ENCODE measurements around the gene NEK7. TPM values are rescaled to one million over a fixed set of nuclear protein-coding genes. Genes with fewer than 3 reads are reported as not detected.

The NEK7 gene
- total and polyA plus RNA-seq, 9 of the 15 experiments (the other 6 are each of a cell fraction or from before 2014, with no cell fraction given), result 8.5 to 37.3 (median 27.7) TPM

DNA sequence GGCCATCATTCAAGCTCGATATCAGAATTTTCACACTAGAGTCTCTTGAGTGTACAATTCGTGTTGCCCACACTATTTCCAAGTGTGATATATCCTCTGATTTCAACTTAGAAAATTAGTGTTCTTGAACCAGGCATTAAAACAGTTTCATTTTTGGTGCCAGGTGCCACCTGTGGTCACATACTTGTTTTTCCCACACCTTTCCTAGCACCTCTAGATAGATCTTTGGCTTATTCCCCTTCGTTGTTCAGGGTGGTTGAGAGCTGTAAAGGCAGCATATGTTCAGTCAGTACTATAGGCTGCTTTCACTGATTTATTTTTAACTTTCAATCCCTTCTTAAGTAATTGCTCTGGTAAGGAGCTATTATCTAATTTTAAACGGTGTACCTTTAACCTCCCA, 131.1 kb downstream of the NEK7 start:
- WGBS (ENCODE audit: insufficient coverage, low coverage, missing lambda C conversion rate), result 67% methylated on average over 4 of the region's 4 CpGs
- Histone ChIP-seq H4K20me1 (replicated peaks; ENCODE audit: control insufficient read depth, insufficient read depth, low read length) (no peaks in the 10 kb centered on the region), H3K36me3 (ENCODE audit: control insufficient read depth, insufficient read depth, low read length) (no peaks in the 10 kb centered on the region), H3K4me3 (no peak overlapping the region), H3K27me3 (ENCODE audit: control insufficient read depth in 2 of 2, insufficient read depth in 2 of 2, low read length in 2 of 2) (no peaks in the 10 kb centered on the region), H3K4me2 (ENCODE audit: insufficient read depth, low read length) (no peak overlapping the region), H3K4me1 (replicated peaks in 1 of 2; ENCODE audit: control insufficient read depth in 2 of 2, insufficient read depth in 2 of 2, low read length in 2 of 2) (peaks cover 0 to 13% of the 10 kb centered on the region in 2 experiments; a peak in 2 of 5 replicates), H3K9me3 (replicated peaks; ENCODE audit: control insufficient read depth, insufficient read depth, low read depth, low read length) (no peaks in the 10 kb centered on the region), H3K79me2 (ENCODE audit: control insufficient read depth, insufficient read depth, low read length) (no peaks in the 10 kb centered on the region), H3K9me1 (ENCODE audit: control insufficient read depth, insufficient read depth, low read length) (no peaks in the 10 kb centered on the region), H3K9ac (ENCODE audit: insufficient read depth in 1 of 2, low read depth in 2 of 2, low read length in 2 of 2) (no peak overlapping the region), H2AFZ (ENCODE audit: low read depth, low read length) (no peak overlapping the region), H3K27ac (ENCODE audit: extremely low read depth, low read depth, low read length) (no peak overlapping the region)
- no TSS peak for BruUV-seq (replicated peaks)
- no peak for DNase-seq (ENCODE audit: extremely low read depth in 1 of 4, low spot score in 3 of 4)
- FAIRE-seq, result no peak
- ChIA-PET POLR2A (interaction anchor here (0.7 to 1.1 kb wide), 2 partner anchors 10 to 176 kb away, joined by 3 read pairs; no protein-coding TSS in a partner anchor), CTCF (ENCODE audit: low intra/inter-chr PET ratio) (no interaction called here)
- ATAC-seq, result no peak
- intact Hi-C loops (cut with micrococcal nuclease) (no loop called here), in situ Hi-C loops (cut with MboI) (no loop called here)
- TF ChIP-seq, protein P1, sequence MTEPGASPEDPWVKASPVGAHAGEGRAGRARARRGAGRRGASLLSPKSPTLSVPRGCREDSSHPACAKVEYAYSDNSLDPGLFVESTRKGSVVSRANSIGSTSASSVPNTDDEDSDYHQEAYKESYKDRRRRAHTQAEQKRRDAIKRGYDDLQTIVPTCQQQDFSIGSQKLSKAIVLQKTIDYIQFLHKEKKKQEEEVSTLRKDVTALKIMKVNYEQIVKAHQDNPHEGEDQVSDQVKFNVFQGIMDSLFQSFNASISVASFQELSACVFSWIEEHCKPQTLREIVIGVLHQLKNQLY (CRISPR knock-in tag; conservative IDR thresholded peaks at IDR 0.05), result no peak
- TF ChIP-seq ZNF785 (CRISPR knock-in tag; IDR thresholded peaks at IDR 0.05), result no peak

DNA sequence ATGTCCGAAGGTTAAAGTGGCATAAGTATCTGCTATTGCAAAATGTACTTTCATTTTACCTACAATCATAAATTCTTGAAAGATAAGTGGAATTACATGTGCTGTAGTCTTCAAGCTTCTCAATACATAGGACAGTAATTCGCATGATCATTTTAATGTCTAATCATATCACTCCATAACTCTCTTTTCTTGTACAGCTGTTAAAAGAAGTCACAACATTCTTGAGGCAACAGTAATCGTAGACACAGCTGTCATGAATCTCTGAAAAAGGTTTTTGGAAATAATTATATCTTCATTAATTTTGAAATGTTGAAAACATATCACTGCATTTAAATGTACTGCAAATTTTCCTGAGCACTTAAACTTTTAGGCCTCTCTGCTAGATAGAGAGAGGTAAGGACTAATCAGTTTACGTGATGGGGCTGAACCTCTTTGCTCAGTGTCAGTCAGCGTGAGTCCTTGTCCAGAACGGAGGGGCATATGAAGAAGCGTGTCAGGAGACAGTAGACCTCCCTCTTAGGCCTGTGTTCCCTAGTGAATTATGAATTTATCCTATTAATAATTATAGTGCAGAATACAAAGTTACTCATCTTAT, 133.4 kb downstream of the NEK7 start:
- Histone ChIP-seq H3K9me1 (ENCODE audit: control insufficient read depth, insufficient read depth, low read length) (no peaks in the 10 kb centered on the region), H3K79me2 (ENCODE audit: control insufficient read depth, insufficient read depth, low read length) (no peaks in the 10 kb centered on the region), H4K20me1 (replicated peaks; ENCODE audit: control insufficient read depth, insufficient read depth, low read length) (no peaks in the 10 kb centered on the region), H3K4me3 (no peak overlapping the region), H3K9me3 (replicated peaks; ENCODE audit: control insufficient read depth, insufficient read depth, low read depth, low read length) (no peaks in the 10 kb centered on the region), H3K27me3 (ENCODE audit: control insufficient read depth in 2 of 2, insufficient read depth in 2 of 2, low read length in 2 of 2) (no peaks in the 10 kb centered on the region), H2AFZ (ENCODE audit: low read depth, low read length) (no peak overlapping the region), H3K36me3 (ENCODE audit: control insufficient read depth, insufficient read depth, low read length) (0 out of 3 replicates have a peak, but pooled peaks cover 4% of the 10 kb centered on the region), H3K9ac (ENCODE audit: insufficient read depth in 1 of 2, low read depth in 2 of 2, low read length in 2 of 2) (no peak overlapping the region), H3K4me1 (replicated peaks in 1 of 2; ENCODE audit: control insufficient read depth in 2 of 2, insufficient read depth in 2 of 2, low read length in 2 of 2) (no peaks in the 10 kb centered on the region), H3K4me2 (ENCODE audit: insufficient read depth, low read length) (no peak overlapping the region), H3K27ac (ENCODE audit: extremely low read depth, low read depth, low read length) (no peak overlapping the region)
- ChIA-PET POLR2A (no interaction called here), CTCF (ENCODE audit: low intra/inter-chr PET ratio) (no interaction called here)
- BruUV-seq (replicated peaks), result no TSS peak
- intact Hi-C loops (cut with micrococcal nuclease), result no loop called here
- TF ChIP-seq ZNF512 (tag; IDR thresholded peaks at IDR 0.05) (no peak), RERE (CRISPR knock-in tag; IDR thresholded peaks at IDR 0.05; ENCODE audit: borderline replicate concordance) (no peak), KHSRP (IDR thresholded peaks at IDR 0.05) (no peak)
- in situ Hi-C loops (cut with MboI), result no loop called here
- no peak for FAIRE-seq
- no peak for DNase-seq (ENCODE audit: extremely low read depth in 1 of 4, low spot score in 3 of 4)
- WGBS (ENCODE audit: insufficient coverage, low coverage, missing lambda C conversion rate), result 90% methylated on average over 7 of the region's 7 CpGs
- no peak for ATAC-seq
